Right hindlimb (tissue), 1 donor: Measurements from ENCODE around the gene FEZ2.
A peak's percentile ranks its signal among the peaks of the same experiment; 100 is the strongest.
"Not testable (repeated sequence)": the region's sequence is repeated elsewhere in the genome, so short reads cannot be mapped to it uniquely, and the experiment has no call there.

Experiments
- DNase-seq: peaks from one replicate; pipeline ENCODE4 v3.0.0-alpha.2; 2018

The FEZ2 gene

GRCh38 chr2:36597532-36598377, at the start of gene FEZ2:
Gene FEZ2 (minus strand): TSS chr2:36598168. CDS start chr2:36598142, 26 bp downstream.
- peak; percentile 90 for DNase-seq

- DNase-seq = no peak
Measured at GRCh38 chr2:36634981-36635597, 37.1 kb upstream of the FEZ2 start.

- DNase-seq = no peak
Measured at GRCh38 chr2:36633470-36634092, 35.6 kb upstream of the FEZ2 start.

- DNase-seq = no peak
Measured at GRCh38 chr2:36626756-36627155, 28.8 kb upstream of the FEZ2 start.

GRCh38 chr2:36626071-36626470, 28.1 kb upstream of the FEZ2 start:
- no peak for DNase-seq

GRCh38 chr2:36625304-36625703, 27.3 kb upstream of the FEZ2 start:
- DNase-seq = no peak

- no peak for DNase-seq
Measured at GRCh38 chr2:36620321-36620720, 22.4 kb upstream of the FEZ2 start.

GRCh38 chr2:36618381-36618780, 20.4 kb upstream of the FEZ2 start:
- DNase-seq = no peak

GRCh38 chr2:36616947-36617346, 19.0 kb upstream of the FEZ2 start:
- DNase-seq = no peak

GRCh38 chr2:36615222-36615621, 17.3 kb upstream of the FEZ2 start:
- no peak for DNase-seq

GRCh38 chr2:36613801-36614200, 15.8 kb upstream of the FEZ2 start:
- no peak for DNase-seq

GRCh38 chr2:36611316-36611990, 13.5 kb upstream of the FEZ2 start:
- DNase-seq = no peak

GRCh38 chr2:36609507-36609906, 11.5 kb upstream of the FEZ2 start:
- DNase-seq = no peak

- no peak for DNase-seq
Measured at GRCh38 chr2:36607947-36608346, 10.0 kb upstream of the FEZ2 start.

GRCh38 chr2:36606925-36607324, 9.0 kb upstream of the FEZ2 start:
- no peak for DNase-seq

- no peak for DNase-seq
Measured at GRCh38 chr2:36605273-36605672, 7.3 kb upstream of the FEZ2 start.

- not testable (repeated sequence) for DNase-seq
Measured at GRCh38 chr2:36603629-36604028, 5.7 kb upstream of the FEZ2 start.

GRCh38 chr2:36597003-36597531, 901 bp downstream of the FEZ2 start:
- DNase-seq = no peak

- DNase-seq = no peak
Measured at GRCh38 chr2:36596397-36596796, 1.6 kb downstream of the FEZ2 start.

GRCh38 chr2:36594849-36595248, 3.1 kb downstream of the FEZ2 start:
- no peak for DNase-seq

GRCh38 chr2:36589230-36589630, 8.7 kb downstream of the FEZ2 start:
- no peak for DNase-seq

GRCh38 chr2:36587556-36587955, 10.4 kb downstream of the FEZ2 start:
- DNase-seq = no peak

- no peak for DNase-seq
Measured at GRCh38 chr2:36587101-36587500, 10.9 kb downstream of the FEZ2 start.
